A549 treated with AZD9567 at 1 μM for 4 hours (cell line): Measurements from ENCODE around the gene ATP8B2. TPM values are rescaled to one million over a fixed set of nuclear protein-coding genes. Genes with fewer than 3 reads are reported as not detected.

Experiments
- total RNA-seq: library from RNA; stranded (reverse); fragments of 200-300 nt; extraction: Qiagen RNA extraction; gene quantifications from 5 replicates; pipeline ENCODE4 v1.2.3, GENCODE V29; 2022; ENCODE audit not compliant: insufficient read depth

Gene ATP8B2
- total RNA-seq, result 28.1 to 36.6 TPM (median 31.3 TPM) in 5 replicates

GRCh38 chr1:154324669-154325582 is at the start of gene ATP8B2:
Gene ATP8B2, plus strand, starts transcription at chr1:154325525. Its CDS starts 2,617 bp downstream, at chr1:154328142.

GRCh38 chr1:154320882-154321608 is 4.3 kb upstream of the ATP8B2 start, which contains the start of gene AQP10:
Gene AQP10, plus strand, starts transcription at chr1:154321093. Its CDS starts 63 bp downstream, at chr1:154321156.

Other genes with a start within 250 kb of the ATP8B2 start
- gene NUP210L, start 170.5 kb upstream of the ATP8B2 start, total RNA-seq, result not detected in 5 replicates
- 472 to 725 TPM (median 493 TPM) in 5 replicates for gene TPM3, start 133.4 kb upstream of the ATP8B2 start, total RNA-seq
- 0.31 TPM in 1 of 5 replicates, not detected in the others for gene CFAP141, start 119.2 kb upstream of the ATP8B2 start, total RNA-seq
- 94.2 to 116 TPM (median 102 TPM) in 5 replicates for gene UBAP2L, start 104.6 kb upstream of the ATP8B2 start, total RNA-seq
- 89.0 to 101 TPM (median 92.8 TPM) in 5 replicates for gene HAX1, start 52.9 kb upstream of the ATP8B2 start, total RNA-seq
- gene AQP10, start 4.4 kb upstream of the ATP8B2 start, total RNA-seq, result not detected in 5 replicates
- gene IL6R, start 79.8 kb downstream of the ATP8B2 start, total RNA-seq, result 13.5 to 25.2 TPM (median 21.3 TPM) in 5 replicates
- gene TDRD10, start 176.7 kb downstream of the ATP8B2 start, total RNA-seq, result 0.13 to 0.14 TPM in 2 of 5 replicates, not detected in the others
- 0.08 to 0.10 TPM (median 0.10 TPM) in 4 of 5 replicates, not detected in the other for gene SHE, start 176.9 kb downstream of the ATP8B2 start, total RNA-seq
- 39.5 to 65.7 TPM (median 59.2 TPM) in 5 replicates for gene UBE2Q1, start 233.1 kb downstream of the ATP8B2 start, total RNA-seq
- gene CHRNB2, start 242.3 kb downstream of the ATP8B2 start, total RNA-seq, result 0.32 to 0.45 TPM (median 0.37 TPM) in 4 of 5 replicates, not detected in the other